Measurements from ENCODE around the gene ZNF532. TPM values are rescaled to one million over a fixed set of nuclear protein-coding genes. Genes with fewer than 3 reads are reported as not detected.

Gene ZNF532
- total RNA-seq, 1 experiment from 2014 or later = 118 TPM

GRCh38 chr18:58896268-58896667 lies 31.6 kb downstream of the ZNF532 start:
- Histone ChIP-seq H3K4me3 (ENCODE audit: low read depth, low read length, poor library complexity, severe bottlenecking) (no peak overlapping the region), H3K9me3 (ENCODE audit: low read depth, low read length, poor library complexity, severe bottlenecking) (no peaks in the 10 kb centered on the region), H3K36me3 (ENCODE audit: insufficient read depth, low read length, poor library complexity, severe bottlenecking) (peaks cover 29% of the 10 kb centered on the region), H3K27me3 (replicated peaks; ENCODE audit: insufficient read depth, low read depth, low read length, poor library complexity) (no peaks in the 10 kb centered on the region), H3K4me1 (ENCODE audit: insufficient read depth, low read length, poor library complexity, severe bottlenecking) (peaks cover 40% of the 10 kb centered on the region), H3K27ac (ENCODE audit: low read depth, low read length, poor library complexity, severe bottlenecking) (peak overlapping the region; percentile 33)
- intact Hi-C loops (cut with micrococcal nuclease; ENCODE audit: unreplicated experiment) = no loop called here
- no peak for DNase-seq (ENCODE audit: low spot score)
- POLR2A ChIA-PET (ENCODE audit: low non-redundant PET) = no interaction called here
- no peak for TF ChIP-seq CTCF (conservative IDR thresholded peaks at IDR 0.05; ENCODE audit: low read depth, low read length)
- TF ChIP-seq EZH2 (IDR thresholded peaks at IDR 0.05; ENCODE audit: borderline replicate concordance, low read depth, low read length, poor library complexity, severe bottlenecking) = no peak
- CTCF ChIA-PET = no interaction called here
- no TSS peak for BruUV-seq (replicated peaks)

GRCh38 chr18:58896734-58897508 lies 32.2 kb downstream of the ZNF532 start:
- Histone ChIP-seq H3K36me3 (ENCODE audit: insufficient read depth, low read length, poor library complexity, severe bottlenecking) (peaks cover 33% of the 10 kb centered on the region), H3K9me3 (ENCODE audit: low read depth, low read length, poor library complexity, severe bottlenecking) (no peaks in the 10 kb centered on the region), H3K27ac (ENCODE audit: low read depth, low read length, poor library complexity, severe bottlenecking) (peak overlapping the region; percentile 33), H3K4me1 (ENCODE audit: insufficient read depth, low read length, poor library complexity, severe bottlenecking) (peaks cover 33% of the 10 kb centered on the region), H3K4me3 (ENCODE audit: low read depth, low read length, poor library complexity, severe bottlenecking) (no peak overlapping the region), H3K27me3 (replicated peaks; ENCODE audit: insufficient read depth, low read depth, low read length, poor library complexity) (no peaks in the 10 kb centered on the region)
- no TSS peak for BruUV-seq (replicated peaks)
- ChIA-PET CTCF (no interaction called here), POLR2A (ENCODE audit: low non-redundant PET) (no interaction called here)
- intact Hi-C loops (cut with micrococcal nuclease; ENCODE audit: unreplicated experiment) = no loop called here
- no peak for DNase-seq (ENCODE audit: low spot score)
- no peak for TF ChIP-seq CTCF (conservative IDR thresholded peaks at IDR 0.05; ENCODE audit: low read depth, low read length)

GRCh38 chr18:58898010-58898799 lies 33.5 kb downstream of the ZNF532 start:
- Histone ChIP-seq H3K36me3 (ENCODE audit: insufficient read depth, low read length, poor library complexity, severe bottlenecking) (peaks cover 29% of the 10 kb centered on the region), H3K27me3 (replicated peaks; ENCODE audit: insufficient read depth, low read depth, low read length, poor library complexity) (no peaks in the 10 kb centered on the region), H3K27ac (ENCODE audit: low read depth, low read length, poor library complexity, severe bottlenecking) (no peak overlapping the region), H3K4me1 (ENCODE audit: insufficient read depth, low read length, poor library complexity, severe bottlenecking) (peaks cover 24% of the 10 kb centered on the region), H3K4me3 (ENCODE audit: low read depth, low read length, poor library complexity, severe bottlenecking) (no peak overlapping the region), H3K9me3 (ENCODE audit: low read depth, low read length, poor library complexity, severe bottlenecking) (no peaks in the 10 kb centered on the region)
- no peak for DNase-seq (ENCODE audit: low spot score)
- POLR2A ChIA-PET (ENCODE audit: low non-redundant PET) = no interaction called here
- TF ChIP-seq CTCF (conservative IDR thresholded peaks at IDR 0.05; ENCODE audit: low read depth, low read length) (no peak), EZH2 (IDR thresholded peaks at IDR 0.05; ENCODE audit: borderline replicate concordance, low read depth, low read length, poor library complexity, severe bottlenecking) (no peak)
- CTCF ChIA-PET = no interaction called here
- no TSS peak for BruUV-seq (replicated peaks)
- intact Hi-C loops (cut with micrococcal nuclease; ENCODE audit: unreplicated experiment) = no loop called here
